BLaER1 treated with 17β-estradiol and CSF1 and Interleukin-3, amounts not matched to agents 10 nM and 100 nM (cell line): ENCODE data around the gene POLR2L.

ENCODE experiments used
- H3K27ac ChIP-seq, 11 experiments: shearing (Covaris generic); formaldehyde crosslinking; 2 replicates each; pipeline ENCODE4 v1.8.1; 2022
- H3K27me3 ChIP-seq, 11 experiments: shearing (Covaris generic); formaldehyde crosslinking; 2 replicates each; pipeline ENCODE4 v1.8.1; 2022
- H3K36me3 ChIP-seq, 11 experiments: shearing (Covaris generic); formaldehyde crosslinking; 2 replicates each; pipeline ENCODE4 v1.8.1; 2022
- H3K4me1 ChIP-seq, 10 experiments: shearing (Covaris generic); formaldehyde crosslinking; 2 replicates each; pipeline ENCODE4 v1.8.1; 2022
- H3K4me2 ChIP-seq, 11 experiments: shearing (Covaris generic); formaldehyde crosslinking; 2 replicates each; pipeline ENCODE4 v1.8.1; 2022
- H3K4me3 ChIP-seq, 10 experiments: shearing (Covaris generic); formaldehyde crosslinking; 2 replicates each; pipeline ENCODE4 v1.8.1; 2022
- H3K9ac ChIP-seq, 11 experiments: shearing (Covaris generic); formaldehyde crosslinking; 2 replicates each; pipeline ENCODE4 v1.8.1; 2022
- H3K9me3 ChIP-seq, 11 experiments: shearing (Covaris generic); formaldehyde crosslinking; replicated peaks in 1 of 11; 2 replicates each; pipeline ENCODE4 v1.8.1; 2022
- H4K20me1 ChIP-seq, 11 experiments: shearing (Covaris generic); formaldehyde crosslinking; 2 replicates each; pipeline ENCODE4 v1.8.1; 2022
- Cebpa-rat ChIP-seq, 11 experiments: shearing (Covaris generic); IDR thresholded peaks; 2 replicates each; pipeline ENCODE4 v1.8.1; 2022

POLR2L gene

DNA sequence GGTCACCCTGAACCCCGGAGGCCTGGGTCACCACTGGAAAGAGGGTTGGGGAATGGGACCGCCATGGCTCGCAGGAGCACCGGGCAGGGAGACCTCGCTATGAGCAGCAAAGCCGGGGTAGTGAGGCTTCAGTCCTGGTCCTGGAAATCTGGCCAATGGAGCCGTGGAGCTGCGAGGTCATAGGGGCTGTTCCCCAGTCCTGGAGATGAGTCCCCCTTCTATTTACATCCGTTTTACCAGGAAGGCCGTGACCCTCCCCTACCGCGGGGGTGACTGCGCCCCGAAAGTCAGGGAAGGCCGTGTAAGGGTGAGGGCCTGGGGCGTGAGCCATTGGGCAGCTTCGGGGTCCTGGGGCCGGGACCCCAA, 37.7 kb downstream of the POLR2L start:
- H4K20me1 ChIP-seq: peaks cover 0 to 52% (median 20%) of the 10 kb centered on the region in 11 experiments; a peak in 14 of 22 replicates
- peak overlapping the region; percentile 78 to 87 (median 82) for H3K9ac ChIP-seq
- no peaks in the 10 kb centered on the region for H3K9me3 ChIP-seq
- H3K4me2 ChIP-seq: peak overlapping the region; percentile 92 to 100 (median 100)
- peak overlapping the region; percentile 66 to 84 (median 72) for H3K4me3 ChIP-seq
- no peaks in the 10 kb centered on the region for H3K27me3 ChIP-seq
- H3K36me3 ChIP-seq: peaks cover 6 to 39% (median 32%) of the 10 kb centered on the region in 11 experiments; a peak in 20 of 22 replicates
- no peak for TF ChIP-seq Cebpa-rat (IDR thresholded peaks at IDR 0.05)
- peaks cover 44 to 62% (median 57%) of the 10 kb centered on the region in 10 experiments for H3K4me1 ChIP-seq
- peak overlapping the region in 9 of 11 experiments; percentile 78 to 90 (median 87); a peak in 17 of 22 replicates for H3K27ac ChIP-seq

- Histone ChIP-seq H3K9ac (peak overlapping the region; percentile 78 to 87 (median 82)), H3K4me3 (peak overlapping the region; percentile 66 to 84 (median 72)), H3K36me3 (peaks cover 11 to 45% (median 38%) of the 10 kb centered on the region in 11 experiments; a peak in 20 of 22 replicates), H4K20me1 (peaks cover 0 to 58% (median 23%) of the 10 kb centered on the region in 11 experiments; a peak in 15 of 22 replicates), H3K27ac (peak overlapping the region in 8 of 11 experiments; percentile 78 to 90 (median 88); a peak in 16 of 22 replicates), H3K27me3 (no peaks in the 10 kb centered on the region), H3K4me1 (peaks cover 44 to 62% (median 57%) of the 10 kb centered on the region in 10 experiments), H3K9me3 (no peaks in the 10 kb centered on the region), H3K4me2 (peak overlapping the region; percentile 92 to 100 (median 100))
- TF ChIP-seq Cebpa-rat (IDR thresholded peaks at IDR 0.05): no peak
Observed at GRCh38 chr11:803770-804598, 38.3 kb downstream of the POLR2L start.

DNA sequence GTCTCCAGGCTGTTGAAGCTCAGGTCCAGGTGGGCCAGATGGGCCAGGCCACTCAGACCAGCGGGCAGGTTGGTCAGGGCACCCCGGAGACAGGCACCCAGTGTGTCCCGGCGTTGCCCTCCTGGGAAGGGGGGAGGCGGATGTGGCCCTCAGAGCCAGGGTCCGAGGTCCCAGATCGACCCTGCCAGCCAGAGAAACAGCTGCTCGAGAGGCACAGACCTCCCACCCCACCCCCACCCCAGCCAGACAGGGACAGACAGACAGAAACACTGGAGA, 38.9 kb downstream of the POLR2L start:
- H3K4me1 ChIP-seq: peaks cover 41 to 63% (median 56%) of the 10 kb centered on the region in 10 experiments
- H4K20me1 ChIP-seq: peaks cover 0 to 64% (median 28%) of the 10 kb centered on the region in 11 experiments; a peak in 15 of 22 replicates
- H3K27me3 ChIP-seq: no peaks in the 10 kb centered on the region
- peaks cover 11 to 47% (median 39%) of the 10 kb centered on the region in 11 experiments; a peak in 20 of 22 replicates for H3K36me3 ChIP-seq
- H3K27ac ChIP-seq: peak overlapping the region in 2 of 11 experiments; percentile 4 to 31; a peak in 1 of 22 replicates
- H3K4me3 ChIP-seq: peak overlapping the region; percentile 66 to 84 (median 72); a peak in 17 of 20 replicates
- peak overlapping the region; percentile 65 to 87 (median 82); a peak in 21 of 22 replicates for H3K9ac ChIP-seq
- peak overlapping the region; percentile 92 to 100 (median 100) for H3K4me2 ChIP-seq
- no peak for TF ChIP-seq Cebpa-rat (IDR thresholded peaks at IDR 0.05)
- no peaks in the 10 kb centered on the region for H3K9me3 ChIP-seq

GRCh38 chr11:802693-803466, 39.4 kb downstream of the POLR2L start:
- Histone ChIP-seq H4K20me1 (peaks cover 0 to 66% (median 29%) of the 10 kb centered on the region in 11 experiments; a peak in 15 of 22 replicates), H3K9me3 (no peaks in the 10 kb centered on the region), H3K4me2 (peak overlapping the region; percentile 92 to 100 (median 100)), H3K27me3 (no peaks in the 10 kb centered on the region), H3K27ac (peak overlapping the region in 2 of 11 experiments; percentile 4 to 31; a peak in 1 of 22 replicates), H3K4me3 (peak overlapping the region in 9 of 10 experiments; percentile 69 to 84 (median 72); a peak in 15 of 20 replicates), H3K9ac (peak overlapping the region; percentile 65 to 87 (median 82); a peak in 21 of 22 replicates), H3K4me1 (peaks cover 37 to 60% (median 52%) of the 10 kb centered on the region in 10 experiments), H3K36me3 (peaks cover 11 to 47% (median 39%) of the 10 kb centered on the region in 11 experiments; a peak in 20 of 22 replicates)
- TF ChIP-seq Cebpa-rat (IDR thresholded peaks at IDR 0.05): no peak

DNA sequence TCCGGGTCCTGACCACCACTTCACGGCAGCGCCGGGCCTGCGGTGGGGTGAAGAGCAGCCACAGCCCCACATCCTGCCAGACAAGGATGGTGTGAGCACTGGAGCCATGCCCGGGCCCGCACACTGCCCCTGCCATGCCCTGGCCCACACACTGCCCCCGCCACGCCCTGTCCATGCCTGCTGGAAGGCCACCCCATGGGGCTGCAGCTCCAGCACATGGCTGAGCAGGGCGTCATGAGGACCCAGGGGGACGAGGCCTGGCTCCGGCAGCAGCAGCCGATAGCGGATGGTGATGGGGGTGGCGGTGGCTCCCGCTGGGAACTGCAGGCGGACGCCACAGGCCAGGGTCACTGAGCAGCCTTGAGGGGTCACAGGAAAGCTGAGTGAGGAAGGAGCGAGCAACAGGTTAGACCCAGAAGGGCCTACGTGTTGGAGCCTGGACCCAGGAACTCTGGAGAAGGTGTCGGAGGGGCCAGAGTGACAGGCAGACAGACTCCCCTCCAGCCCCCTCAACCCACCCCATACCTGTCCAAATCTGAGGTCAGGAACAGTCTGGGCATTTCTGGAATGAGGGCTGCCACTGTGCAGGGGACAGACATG, 40.2 kb downstream of the POLR2L start:
- peaks cover 37 to 53% (median 46%) of the 10 kb centered on the region in 10 experiments for H3K4me1 ChIP-seq
- H3K27ac ChIP-seq: no peak overlapping the region
- peaks cover 11 to 47% (median 39%) of the 10 kb centered on the region in 11 experiments; a peak in 20 of 22 replicates for H3K36me3 ChIP-seq
- peaks cover 0 to 69% (median 33%) of the 10 kb centered on the region in 11 experiments; a peak in 16 of 22 replicates for H4K20me1 ChIP-seq
- TF ChIP-seq Cebpa-rat (IDR thresholded peaks at IDR 0.05): no peak
- no peaks in the 10 kb centered on the region for H3K27me3 ChIP-seq
- no peak overlapping the region for H3K4me3 ChIP-seq
- H3K9ac ChIP-seq: peak overlapping the region in 8 of 11 experiments; percentile 33 to 87 (median 82); a peak in 9 of 22 replicates
- peak overlapping the region; percentile 92 to 100 (median 100); a peak in 18 of 22 replicates for H3K4me2 ChIP-seq
- no peaks in the 10 kb centered on the region for H3K9me3 ChIP-seq

DNA sequence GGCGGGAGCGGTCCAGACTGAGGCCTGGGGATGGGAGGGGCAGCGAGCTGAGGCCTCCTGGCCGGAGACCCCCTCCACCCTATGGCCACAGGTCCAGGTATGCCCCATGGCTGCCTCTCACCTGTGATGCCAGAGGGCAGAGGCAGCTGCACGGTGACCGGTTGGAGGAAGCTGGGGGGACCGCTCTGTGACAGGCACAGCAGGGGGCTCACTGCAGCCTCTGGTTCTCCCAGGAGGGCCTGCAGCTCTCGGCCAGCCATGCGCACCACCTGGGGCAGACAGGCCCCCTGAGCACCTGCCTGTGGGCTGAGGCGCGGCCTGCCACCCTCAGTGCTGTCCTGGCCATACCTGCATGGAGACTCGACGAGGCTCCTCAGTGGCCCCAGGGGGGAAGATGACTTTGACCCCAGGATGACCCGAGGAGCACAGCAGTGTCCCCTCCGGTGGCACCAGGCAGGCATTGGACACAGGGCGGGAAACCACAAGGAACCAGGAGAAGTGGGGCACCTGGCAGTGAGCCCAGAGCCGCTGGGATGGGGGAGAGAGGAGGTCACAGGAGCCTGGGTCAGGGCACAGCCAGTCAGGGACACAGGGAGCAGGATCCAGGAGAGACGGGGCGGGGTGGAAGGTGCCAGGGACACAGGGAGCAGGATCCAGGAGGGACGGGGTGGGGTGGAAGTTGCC, 41.1 kb downstream of the POLR2L start:
- no peaks in the 10 kb centered on the region for H3K27me3 ChIP-seq
- no peaks in the 10 kb centered on the region for H3K9me3 ChIP-seq
- peaks cover 11 to 47% (median 39%) of the 10 kb centered on the region in 11 experiments; a peak in 20 of 22 replicates for H3K36me3 ChIP-seq
- no peak overlapping the region for H3K9ac ChIP-seq
- TF ChIP-seq Cebpa-rat (IDR thresholded peaks at IDR 0.05): no peak
- peaks cover 43 to 58% (median 52%) of the 10 kb centered on the region in 10 experiments for H3K4me1 ChIP-seq
- no peak overlapping the region for H3K27ac ChIP-seq
- H3K4me3 ChIP-seq: no peak overlapping the region
- H3K4me2 ChIP-seq: no peak overlapping the region
- peaks cover 0 to 78% (median 42%) of the 10 kb centered on the region in 11 experiments; a peak in 18 of 22 replicates for H4K20me1 ChIP-seq

- Histone ChIP-seq H4K20me1 (peaks cover 0 to 83% (median 46%) of the 10 kb centered on the region in 11 experiments; a peak in 18 of 22 replicates), H3K9me3 (no peaks in the 10 kb centered on the region), H3K4me1 (peaks cover 41 to 56% (median 51%) of the 10 kb centered on the region in 10 experiments), H3K27ac (no peak overlapping the region), H3K4me2 (no peak overlapping the region), H3K27me3 (no peaks in the 10 kb centered on the region), H3K9ac (no peak overlapping the region), H3K36me3 (peaks cover 11 to 47% (median 39%) of the 10 kb centered on the region in 11 experiments; a peak in 20 of 22 replicates), H3K4me3 (no peak overlapping the region)
- no peak for TF ChIP-seq Cebpa-rat (IDR thresholded peaks at IDR 0.05)
Observed at GRCh38 chr11:800473-800872, 41.9 kb downstream of the POLR2L start.
